DOHH2 (cell line): ENCODE measurements around the gene EXD1.
A peak's percentile ranks its signal among the peaks of the same experiment; 100 is the strongest.
"Not testable (repeated sequence)": the region's sequence is repeated elsewhere in the genome, so short reads cannot be mapped to it uniquely, and the experiment has no call there.

Experiments
- H3F3A ChIP-seq: fragments of 200-600 bp; sonication (generic), shearing (Covaris generic); 2 replicates; pipeline ENCODE4 v1.6.0; 2016; ENCODE audit warnings: antibody characterized with exemption, mild to moderate bottlenecking; ENCODE audit not compliant: control insufficient read depth, insufficient read depth
- H3K27ac ChIP-seq: fragments of 200-600 bp; sonication (generic); 2 replicates; pipeline ENCODE4 v1.5.1; 2014; ENCODE audit warnings: low read depth, mild to moderate bottlenecking, low read length, moderate library complexity
- H3K27me3 ChIP-seq: fragments of 200-600 bp; sonication (generic); 2 replicates; pipeline ENCODE4 v1.6.1; 2014; ENCODE audit warnings: mild to moderate bottlenecking, low read length, mixed read lengths; ENCODE audit not compliant: control insufficient read depth
- H3K36me3 ChIP-seq: fragments of 200-600 bp; sonication (generic); 2 replicates; pipeline ENCODE4 v1.6.1; 2014; ENCODE audit warnings: mild to moderate bottlenecking, low read length, moderate library complexity, mixed read lengths; ENCODE audit not compliant: control insufficient read depth
- H3K4me1 ChIP-seq: fragments of 200-600 bp; sonication (generic); 2 replicates; pipeline ENCODE4 v1.6.1; 2014; ENCODE audit warnings: mild to moderate bottlenecking, low read length, mixed read lengths; ENCODE audit not compliant: control insufficient read depth
- H3K4me2 ChIP-seq: fragments of 200-600 bp; sonication (generic); 2 replicates; pipeline ENCODE4 v1.6.0; 2014; ENCODE audit warnings: mild to moderate bottlenecking, low read length, moderate library complexity
- H3K4me3 ChIP-seq: fragments of 200-600 bp; sonication (generic); 2 replicates; pipeline ENCODE4 v1.5.1; 2014; ENCODE audit warnings: mild to moderate bottlenecking, low read length, mixed read lengths
- H3K79me2 ChIP-seq: fragments of 200-600 bp; sonication (generic); 2 replicates; pipeline ENCODE4 v1.6.1; 2014; ENCODE audit warnings: mild to moderate bottlenecking, low read length, mixed read lengths; ENCODE audit not compliant: control insufficient read depth
- H3K9me2 ChIP-seq: fragments of 200-600 bp; sonication (generic); replicated peaks from 2 replicates; pipeline ENCODE4 v1.6.1; 2014; ENCODE audit warnings: mild to moderate bottlenecking, low read length, mixed read lengths; ENCODE audit not compliant: control insufficient read depth
- H3K9me3 ChIP-seq: fragments of 200-600 bp; sonication (generic); 2 replicates; pipeline ENCODE4 v1.6.1; 2014; ENCODE audit warnings: antibody characterized with exemption, low read length, mixed read lengths; ENCODE audit not compliant: control insufficient read depth, insufficient read depth
- H4K20me1 ChIP-seq: fragments of 200-600 bp; sonication (generic); 2 replicates; pipeline ENCODE4 v1.6.0; 2014; ENCODE audit warnings: low read depth, mild to moderate bottlenecking, antibody characterized with exemption, low read length, moderate library complexity; ENCODE audit not compliant: control insufficient read depth, insufficient read depth
- CTCF ChIP-seq: fragments of 200-600 bp; sonication (generic); IDR thresholded peaks from one replicate; pipeline ENCODE4 v1.5.1; 2014; ENCODE audit warnings: antibody characterized with exemption, mild to moderate bottlenecking, low read depth, low read length; ENCODE audit not compliant: poor library complexity, severe bottlenecking
- EZH2phosphoT487 ChIP-seq: fragments of 200-600 bp; sonication (generic); IDR thresholded peaks from 2 replicates; pipeline ENCODE4 v1.6.1; 2017; ENCODE audit warnings: borderline replicate concordance, mild to moderate bottlenecking, antibody characterized with exemption, low read length, moderate library complexity, mixed read lengths

Gene EXD1

GRCh38 chr15:41235929-41236328 lies 5.4 kb upstream of the EXD1 start:
- Histone ChIP-seq H3K79me2 (peaks cover 37% of the 10 kb centered on the region), H3K4me3 (no peak overlapping the region), H3K4me2 (no peak overlapping the region)

GRCh38 chr15:41235228-41235627 lies 4.7 kb upstream of the EXD1 start:
- H3K9me3 ChIP-seq, H3K4me2 ChIP-seq, H3K9me2 ChIP-seq, H3K4me3 ChIP-seq, H3K27ac ChIP-seq, H4K20me1 ChIP-seq, H3K27me3 ChIP-seq, H3K36me3 ChIP-seq, H3F3A ChIP-seq: not testable (repeated sequence)
- peaks cover 18% of the 10 kb centered on the region for H3K4me1 ChIP-seq
- H3K79me2 ChIP-seq: peaks cover 37% of the 10 kb centered on the region

More at GRCh38 chr15:41235929-41236328, 5.4 kb upstream of the EXD1 start:
- H3K4me1 ChIP-seq: peaks cover 11% of the 10 kb centered on the region
- H3K9me3 ChIP-seq: no peaks in the 10 kb centered on the region
- H3K36me3 ChIP-seq: no peaks in the 10 kb centered on the region
- H3K27ac ChIP-seq: no peak overlapping the region
- H3K27me3 ChIP-seq: no peaks in the 10 kb centered on the region
- H3F3A ChIP-seq: no peaks in the 10 kb centered on the region
- H4K20me1 ChIP-seq: no peaks in the 10 kb centered on the region
- TF ChIP-seq CTCF (no peak), EZH2phosphoT487 (no peak)
- H3K9me2 ChIP-seq: no peaks in the 10 kb centered on the region

DNA sequence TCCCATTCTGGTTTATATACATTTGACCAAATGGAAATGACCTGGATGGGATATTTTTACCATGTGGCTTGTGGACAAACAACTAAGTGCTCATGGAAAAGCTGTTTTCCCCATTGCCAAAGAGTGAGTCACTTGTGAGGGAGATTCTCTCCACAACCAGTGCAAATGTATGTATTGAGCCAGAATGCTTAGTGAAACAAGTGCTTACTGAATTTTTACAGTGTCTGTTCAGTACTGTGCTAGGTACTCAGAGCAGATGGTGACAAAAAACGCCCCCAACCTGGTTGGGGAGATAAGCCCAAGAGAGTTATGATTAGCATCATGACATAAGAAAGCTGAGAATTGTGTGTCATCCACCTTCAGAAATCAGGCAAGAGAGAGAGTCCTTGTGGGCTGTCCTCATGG lies 2.8 kb upstream of the EXD1 start:
- Histone ChIP-seq H3K4me3 (no peak overlapping the region), H3K4me2 (no peak overlapping the region), H3K36me3 (no peaks in the 10 kb centered on the region), H3K4me1 (peaks cover 19% of the 10 kb centered on the region), H3K79me2 (peaks cover 37% of the 10 kb centered on the region), H3F3A (peaks cover 6% of the 10 kb centered on the region; the same call in 1 of the 2 replicates), H3K27me3 (no peaks in the 10 kb centered on the region), H4K20me1 (no peaks in the 10 kb centered on the region), H3K9me3 (no peaks in the 10 kb centered on the region), H3K27ac (no peak overlapping the region), H3K9me2 (no peaks in the 10 kb centered on the region)
- TF ChIP-seq CTCF: no peak
- no peak for TF ChIP-seq EZH2phosphoT487

- no peaks in the 10 kb centered on the region for H3K9me2 ChIP-seq
- no peaks in the 10 kb centered on the region for H3K27me3 ChIP-seq
- H3K9me3 ChIP-seq: no peaks in the 10 kb centered on the region
- peaks cover 37% of the 10 kb centered on the region for H3K79me2 ChIP-seq
- H3K27ac ChIP-seq: peak overlapping the region; percentile 36
- H4K20me1 ChIP-seq: no peaks in the 10 kb centered on the region
- H3K4me1 ChIP-seq: peaks cover 19% of the 10 kb centered on the region
- no peak for TF ChIP-seq CTCF
- TF ChIP-seq EZH2phosphoT487: no peak
- H3K36me3 ChIP-seq: no peaks in the 10 kb centered on the region
- H3K4me2 ChIP-seq: peak overlapping the region; percentile 94
- peak overlapping the region; percentile 93 for H3K4me3 ChIP-seq
- H3F3A ChIP-seq: peaks cover 6% of the 10 kb centered on the region; the same call in 1 of the 2 replicates
Measured at GRCh38 chr15:41231422-41232226, 1.1 kb upstream of the EXD1 start.
